Stimulated activated CD4-positive, alpha-beta T cell treated with anti-CD3 and anti-CD28 coated beads, Interleukin-2, amount 100 ng/mL, for 24 hours (primary cell): ENCODE results near the gene RAD51B.

ENCODE experiments used
- DNase-seq, 2 donors: peaks; one replicate each; pipeline ENCODE4 v3.0.0-alpha.2; 2020

RAD51B gene

DNA sequence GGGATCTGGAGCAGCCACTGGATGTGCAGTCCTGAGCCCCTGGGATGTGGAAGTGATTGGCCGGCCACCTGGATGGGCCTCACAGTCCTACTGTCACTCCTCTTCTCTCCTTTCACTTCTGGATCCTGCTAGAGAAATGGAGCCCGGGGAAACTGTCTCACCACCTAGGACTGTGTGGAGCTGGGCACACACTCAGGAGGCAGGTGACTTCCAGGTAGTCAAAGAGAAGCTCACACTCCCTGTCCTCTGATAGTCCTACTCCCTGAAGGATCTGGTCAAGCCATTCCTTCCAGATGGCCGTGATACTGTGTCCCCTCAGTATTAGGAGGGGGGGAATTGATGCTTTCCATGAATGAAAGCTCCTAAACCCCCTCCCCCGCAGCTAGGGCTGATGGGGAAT, 772.2 kb downstream of the RAD51B start:
- DNase-seq: no peak

DNA sequence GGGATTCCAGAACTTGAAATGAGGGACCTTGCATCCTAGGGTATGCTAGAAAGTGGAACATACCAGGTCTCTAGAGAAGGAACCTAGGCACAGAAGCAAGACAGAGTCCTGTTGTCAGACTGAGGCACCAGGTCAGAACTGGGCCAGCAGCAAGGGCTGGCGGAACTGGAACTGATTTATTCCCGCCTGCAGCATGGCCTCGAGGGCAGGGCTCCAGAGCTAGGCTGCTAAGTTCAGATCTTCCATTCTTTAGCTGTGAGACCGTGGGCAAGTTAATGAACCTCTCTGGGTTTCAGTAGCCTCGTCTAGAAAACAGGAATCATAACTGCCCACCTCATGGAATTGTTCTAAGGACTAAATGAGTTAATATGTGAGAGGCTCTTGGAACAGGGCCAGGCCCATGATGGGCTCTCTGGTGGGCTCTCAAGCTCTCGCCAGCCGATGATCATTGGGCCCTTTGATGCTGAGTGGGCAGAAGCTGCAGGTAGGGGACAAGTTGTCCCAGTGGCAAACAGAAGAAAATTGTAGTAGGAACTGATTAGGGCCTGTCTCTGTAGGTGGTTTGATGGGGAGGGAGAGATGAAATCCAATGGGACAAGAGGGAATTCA, 773.5 kb downstream of the RAD51B start:
- no peak for DNase-seq

DNA sequence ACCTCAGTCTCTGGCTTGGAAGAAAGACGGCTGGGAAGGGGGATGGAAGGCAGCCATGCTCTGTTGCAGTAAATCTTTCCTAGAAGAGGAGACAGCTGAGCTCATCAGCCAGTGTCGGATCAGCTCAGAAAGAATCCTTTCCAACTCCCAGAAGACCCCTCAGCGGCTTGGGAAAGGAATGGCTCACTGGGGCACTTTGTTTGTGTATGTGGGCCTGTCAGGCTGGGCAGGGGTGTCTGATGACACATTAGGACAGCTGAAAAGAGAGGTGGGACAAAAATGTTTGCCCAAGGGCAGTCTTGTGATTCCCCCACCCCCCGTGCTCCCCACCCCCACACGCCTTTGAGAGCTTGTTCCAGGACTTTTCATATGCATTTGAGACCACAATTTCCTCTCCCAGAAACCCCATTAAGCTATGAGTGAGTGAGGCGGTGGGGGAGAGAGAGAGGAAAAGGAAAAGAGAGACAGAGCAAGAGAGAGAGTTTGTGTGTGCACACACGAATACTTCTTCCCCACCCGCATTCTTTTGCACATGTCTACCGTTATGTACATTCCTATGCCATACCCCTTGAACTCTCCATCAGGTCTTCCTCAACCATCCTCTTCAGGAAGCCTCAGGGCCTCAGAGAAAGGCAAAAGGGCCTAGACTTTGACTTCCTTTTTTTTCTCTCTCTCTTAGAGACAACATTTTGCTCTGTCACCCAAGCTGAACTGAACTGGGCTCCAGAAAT, 774.4 kb downstream of the RAD51B start:
- DNase-seq: no peak

DNA sequence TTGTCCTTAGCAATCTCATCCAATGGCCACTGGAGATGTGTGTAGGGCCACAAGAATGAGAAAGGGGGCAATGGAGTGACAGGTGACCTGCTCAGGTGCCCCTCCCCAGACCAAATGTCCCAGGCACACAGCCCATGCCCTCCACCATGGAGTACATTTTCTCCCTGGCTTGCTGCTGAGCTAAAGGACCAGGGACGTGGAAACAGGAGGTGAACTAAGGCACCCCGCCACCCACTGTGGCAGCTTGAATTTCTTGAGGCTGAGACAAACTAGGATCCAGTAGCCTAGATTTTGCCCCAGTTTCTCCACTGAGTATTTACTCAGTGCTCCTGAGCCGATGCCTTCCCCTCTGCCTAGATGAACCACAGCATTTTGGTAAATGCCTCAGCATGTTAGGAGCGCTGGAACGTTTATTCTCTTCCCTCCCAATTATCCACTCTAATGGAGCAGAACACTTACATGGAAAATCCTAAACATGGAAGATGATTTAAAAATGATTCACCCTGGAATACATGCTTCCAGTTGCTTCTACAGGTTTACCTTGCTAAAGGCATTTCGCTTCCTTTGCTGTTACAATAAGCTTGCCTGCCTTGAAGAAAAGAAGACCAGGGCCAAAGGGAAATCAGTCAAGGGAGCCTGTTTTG, 775.3 kb downstream of the RAD51B start:
- no peak for DNase-seq

DNA sequence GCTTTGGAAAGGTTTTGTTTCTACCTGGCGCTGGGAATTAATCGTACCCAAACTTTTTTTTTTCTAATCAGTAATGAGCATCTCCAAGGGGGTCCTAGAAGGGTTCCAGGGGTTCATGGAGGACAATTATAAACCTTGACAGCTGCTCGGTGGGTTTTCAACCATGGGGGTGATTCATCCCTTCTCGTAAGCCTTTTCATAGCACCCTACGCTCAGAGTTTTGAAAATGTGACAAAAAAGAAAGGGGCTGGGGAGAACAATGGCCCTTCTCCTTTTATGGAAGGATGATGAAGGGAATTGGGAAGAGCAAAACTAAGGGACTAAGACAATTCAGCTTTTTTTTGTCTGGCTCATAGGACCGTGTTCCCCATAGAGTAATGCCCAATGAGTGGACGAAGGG, 776.6 kb downstream of the RAD51B start:
- DNase-seq: no peak

DNA sequence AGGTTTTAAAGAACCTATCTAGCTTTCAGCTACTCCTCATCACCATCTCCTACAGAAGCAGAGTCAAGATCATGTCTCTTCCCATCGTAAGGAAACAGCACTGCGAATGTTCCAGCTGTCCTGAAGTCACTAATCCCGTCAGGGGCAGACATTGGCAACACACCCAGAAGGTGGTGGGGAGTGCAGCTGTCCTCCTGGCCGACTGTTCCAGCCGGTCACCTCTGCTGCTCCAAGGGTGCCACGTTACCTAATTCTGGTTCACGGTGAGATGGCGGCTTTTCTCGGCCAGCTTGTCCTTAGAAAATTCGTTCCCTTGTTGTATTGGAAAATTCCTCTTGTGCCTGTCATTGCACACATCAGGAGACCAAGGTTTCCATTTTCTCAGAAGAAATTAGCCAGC, 777.1 kb downstream of the RAD51B start:
- DNase-seq: no peak

DNA sequence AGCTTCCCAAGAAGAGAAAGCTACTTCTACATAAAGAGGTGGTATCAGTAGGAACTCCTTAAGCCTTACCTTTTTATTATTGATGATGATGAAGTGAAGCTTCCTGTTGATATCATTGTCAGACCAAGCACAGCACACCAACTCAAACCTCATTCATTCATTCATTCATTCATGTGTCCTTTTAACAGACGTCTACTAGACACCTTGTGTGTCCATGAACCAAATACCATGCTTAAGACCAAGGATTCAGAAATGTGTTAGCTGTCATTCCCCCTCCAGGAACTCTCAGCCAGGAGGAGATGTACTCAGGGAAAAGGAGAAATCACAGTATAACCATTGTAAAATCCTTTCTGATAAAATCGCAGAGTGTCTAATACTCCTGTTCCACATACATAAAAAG, 778.5 kb downstream of the RAD51B start:
- no peak for DNase-seq

DNA sequence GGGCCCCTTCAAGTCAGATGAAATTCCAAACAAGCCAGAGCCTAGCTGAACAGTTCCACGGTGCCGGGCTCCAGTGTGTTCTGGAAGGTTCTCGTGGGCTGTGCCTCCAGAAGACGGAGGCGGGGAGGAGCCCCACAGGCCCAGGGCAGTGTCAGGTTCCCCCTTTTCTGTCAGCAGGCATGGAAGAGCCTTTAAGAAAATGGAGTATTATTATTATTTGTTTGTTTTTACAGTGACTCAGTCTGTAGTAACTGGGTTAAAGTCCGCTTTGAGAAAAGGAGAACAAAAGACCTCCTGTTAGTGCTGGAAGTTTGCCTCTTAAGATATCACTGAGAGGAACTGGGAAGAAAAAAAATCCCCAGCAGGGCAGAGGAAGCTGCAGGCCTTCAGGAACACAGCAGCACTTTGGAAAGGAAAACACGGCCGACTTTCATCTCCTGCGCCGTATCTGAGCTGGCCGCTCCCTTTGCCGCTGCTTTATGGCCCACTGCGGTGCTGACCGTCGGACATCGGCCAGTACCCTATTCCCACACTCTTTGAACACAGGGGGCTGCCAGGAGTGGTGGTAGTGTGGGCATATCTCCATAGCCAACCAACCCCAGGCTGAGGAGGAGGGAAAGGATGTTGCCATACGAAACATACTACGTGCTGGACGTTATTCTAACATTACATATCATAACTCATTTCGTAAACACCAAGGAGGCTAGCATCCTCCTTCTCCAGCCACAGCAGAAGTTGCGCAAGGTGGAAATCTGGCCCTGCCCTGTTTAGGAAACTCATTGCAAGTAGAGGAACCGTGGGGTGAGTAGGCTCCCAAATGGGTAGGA, 779.3 kb downstream of the RAD51B start:
- no peak for DNase-seq

DNA sequence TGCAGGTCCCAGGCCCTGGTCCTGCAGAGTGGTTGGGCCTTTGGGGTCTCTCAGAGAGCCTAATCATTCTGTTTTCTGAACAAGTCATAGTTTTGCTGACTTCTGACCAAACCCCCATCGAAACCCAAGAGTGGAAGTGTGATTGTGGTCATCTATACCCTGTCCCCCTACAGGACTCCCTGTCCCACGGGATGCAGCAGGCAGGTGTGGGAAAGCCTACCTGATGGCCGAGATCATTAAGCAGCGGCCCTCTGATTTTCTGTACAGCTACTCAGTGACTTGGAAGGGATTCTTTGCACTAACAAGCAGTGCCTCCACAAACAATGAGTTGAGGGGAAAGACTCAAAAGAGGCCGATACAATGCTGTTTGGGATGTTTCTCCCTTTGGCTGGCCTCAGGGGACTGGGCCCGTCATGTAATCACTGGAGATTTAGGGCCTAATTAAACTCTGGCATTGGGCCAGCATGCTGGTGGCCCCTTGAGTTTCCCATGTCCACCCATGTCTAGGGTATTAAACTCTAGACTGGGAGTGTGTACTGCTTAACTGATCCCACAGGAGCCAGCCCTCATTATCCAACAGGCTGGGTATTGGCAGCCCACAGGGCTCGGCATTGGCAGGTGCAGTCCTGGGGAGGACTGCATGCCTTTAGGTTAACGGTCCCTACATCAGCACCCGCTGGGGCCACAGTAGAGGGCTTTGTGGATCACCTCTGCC, 780.5 kb downstream of the RAD51B start:
- DNase-seq: no peak

DNA sequence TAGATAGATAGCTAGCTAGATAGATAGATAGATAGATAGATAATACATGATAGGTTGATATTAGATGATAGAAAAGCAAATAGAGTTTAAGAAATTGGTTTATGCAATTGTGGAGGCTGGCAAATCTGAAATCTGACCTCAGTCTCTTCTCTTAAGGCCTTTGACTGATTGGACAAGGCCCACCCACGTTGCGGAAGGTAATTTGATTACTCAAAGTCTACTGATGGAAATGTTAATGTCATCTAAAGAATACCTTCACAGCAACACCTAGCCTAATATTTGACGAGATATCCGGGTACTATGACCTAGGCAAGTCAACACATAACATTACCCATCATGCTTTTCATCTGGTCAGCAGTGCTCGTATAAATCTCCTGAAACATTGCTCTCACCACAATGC, 782.9 kb downstream of the RAD51B start:
- no peak for DNase-seq

DNA sequence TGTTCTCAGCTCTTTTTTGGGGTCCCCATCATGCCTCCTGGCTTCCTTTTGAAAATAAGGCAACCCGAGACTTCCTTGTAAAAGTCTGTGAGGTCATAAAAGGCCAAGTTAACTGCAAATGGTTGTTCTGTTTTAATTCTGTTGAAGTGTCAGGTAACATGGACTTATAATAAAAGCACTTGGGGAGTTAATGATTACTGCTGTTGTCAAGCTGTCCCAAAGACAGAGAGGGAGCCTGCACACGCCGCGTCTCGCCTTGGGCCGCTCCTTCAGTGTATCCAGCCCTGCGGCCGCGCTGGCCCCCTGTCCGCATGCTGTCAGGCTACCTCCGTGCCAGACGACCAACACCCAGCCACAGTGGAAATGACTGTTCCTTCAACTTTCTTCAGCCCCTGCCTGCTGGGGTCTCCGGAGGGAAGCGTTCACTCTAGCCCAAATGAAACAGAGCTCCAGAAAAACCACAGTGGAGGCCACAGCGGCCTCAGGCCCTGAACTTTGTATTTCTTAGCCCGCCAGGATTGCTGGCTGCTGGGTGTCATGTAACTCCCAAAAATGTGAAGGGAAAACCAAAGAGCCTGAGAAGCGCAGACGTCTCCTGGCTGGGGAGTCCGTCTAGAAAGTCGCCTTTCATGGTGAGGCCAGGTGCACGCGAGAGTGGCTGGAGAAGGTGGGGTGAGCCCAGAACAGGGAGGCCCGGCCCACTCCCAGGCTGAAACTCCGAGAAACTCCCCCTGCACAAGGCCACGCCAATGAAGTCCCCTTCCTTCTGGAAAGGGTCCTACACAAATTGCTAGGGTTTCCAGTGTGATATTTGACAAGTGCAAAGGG, 784.2 kb downstream of the RAD51B start:
- no peak for DNase-seq

DNA sequence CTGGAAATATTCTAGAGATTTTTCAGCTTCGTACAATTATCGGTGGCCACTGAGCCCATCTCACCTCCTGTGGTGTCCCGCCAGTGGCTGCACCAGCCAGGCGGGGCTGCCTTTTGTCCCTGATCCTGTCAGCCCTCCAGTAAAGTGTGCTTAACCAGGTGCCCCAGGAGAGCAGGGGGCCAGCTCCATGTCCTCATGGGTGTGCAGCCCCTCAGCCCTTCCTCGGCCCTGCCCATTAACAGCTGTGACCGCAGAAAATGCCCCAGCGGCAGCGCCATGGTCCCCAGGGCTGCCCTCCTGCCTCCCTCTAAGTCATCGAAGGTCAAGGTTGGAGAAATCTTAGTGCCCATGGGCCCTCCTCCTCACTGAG, 784.8 kb downstream of the RAD51B start:
- no peak for DNase-seq

DNA sequence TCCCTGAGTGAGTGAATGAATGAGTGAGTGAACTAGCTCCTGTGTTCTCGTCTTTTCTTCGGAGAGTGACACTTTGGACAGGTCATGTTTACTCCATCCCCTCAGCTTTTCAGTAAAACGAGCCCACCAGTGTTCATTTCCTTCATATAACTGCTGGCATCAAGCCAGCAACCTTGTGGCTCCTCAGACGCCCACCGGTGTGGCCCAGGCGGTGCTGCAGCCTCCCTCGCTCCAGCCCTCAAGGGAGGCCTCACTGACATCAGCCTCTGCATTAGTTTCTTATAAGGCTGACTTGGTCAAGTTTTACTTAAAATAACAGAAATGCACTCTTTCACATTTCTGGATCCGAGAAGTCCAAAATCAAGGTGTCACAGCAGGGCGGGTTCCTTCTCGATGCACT, 785.2 kb downstream of the RAD51B start:
- DNase-seq: no peak

DNA sequence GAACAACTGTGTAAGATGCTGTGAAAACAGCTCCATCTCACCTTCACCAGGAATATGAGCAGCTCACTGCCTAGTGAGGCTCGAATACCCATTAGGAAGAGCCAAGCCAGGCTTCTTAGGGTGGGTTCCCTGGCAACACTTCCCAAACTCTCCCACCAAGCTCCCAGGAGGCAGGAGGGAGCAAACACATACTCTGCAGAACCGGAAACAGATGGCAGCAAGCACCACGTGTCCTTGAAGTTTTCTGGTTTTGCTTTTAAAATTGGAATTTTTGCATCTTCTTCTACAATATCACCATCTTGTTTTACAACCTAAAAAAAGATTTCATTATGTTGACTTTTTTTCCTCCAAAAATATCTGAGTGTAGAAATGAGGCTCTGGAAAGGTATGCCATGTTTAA, 786.6 kb downstream of the RAD51B start:
- no peak for DNase-seq

DNA sequence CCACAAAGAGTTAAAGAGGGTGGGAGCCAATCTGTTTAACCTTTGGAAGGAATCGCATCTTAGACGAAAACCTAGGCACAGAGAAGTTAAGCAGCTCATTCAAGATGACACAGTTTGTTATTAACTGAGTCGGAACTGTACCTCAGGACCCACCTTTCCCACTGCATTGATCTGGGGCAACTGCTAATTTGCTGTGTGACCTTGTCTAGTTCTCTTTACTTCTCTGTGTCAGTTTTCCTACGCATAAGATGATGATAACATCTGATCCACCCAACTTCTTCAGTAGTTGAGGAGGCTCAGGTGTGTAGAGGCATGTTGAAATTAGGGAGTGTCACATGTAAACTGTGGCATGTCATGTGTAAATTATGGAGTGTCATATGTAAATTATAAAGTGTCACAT, 787.1 kb downstream of the RAD51B start:
- no peak for DNase-seq

DNA sequence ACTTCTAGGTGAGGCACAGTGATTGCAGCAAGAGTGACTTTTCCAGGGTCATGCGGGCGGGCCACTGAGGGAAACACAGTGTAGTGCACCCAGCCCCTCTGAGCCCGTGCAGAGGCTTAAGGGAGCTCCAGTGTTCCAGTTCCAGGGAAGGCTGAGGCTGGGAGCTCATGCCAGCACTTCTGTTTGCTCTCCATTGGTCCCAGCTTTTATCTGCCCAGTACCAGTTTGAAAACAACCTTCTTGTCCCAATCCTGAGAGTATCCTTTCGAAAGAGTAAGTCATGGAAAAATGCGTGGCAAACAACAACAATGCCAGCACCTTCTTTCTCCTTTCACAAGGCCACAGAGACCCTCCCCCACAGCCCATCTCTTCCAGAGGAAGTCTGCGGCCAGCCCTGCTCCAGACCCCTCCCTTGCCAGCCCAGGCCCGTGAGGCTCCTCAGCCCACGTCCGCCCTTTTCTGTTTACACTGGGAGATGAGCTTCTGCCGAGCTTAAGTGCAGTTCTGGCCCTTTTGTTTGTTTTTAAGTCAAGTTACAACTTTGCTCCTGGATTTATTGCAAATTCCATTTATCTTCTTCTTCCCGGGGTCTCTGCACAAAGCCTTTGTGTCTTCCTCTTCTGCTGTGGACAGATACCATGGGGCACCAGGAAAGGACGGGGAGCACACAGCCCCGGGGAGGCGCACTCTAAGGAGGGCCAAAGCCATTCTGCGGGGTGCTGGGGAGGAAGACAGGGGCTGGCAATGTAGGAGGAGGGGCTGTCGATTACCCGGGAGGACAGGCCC, 787.7 kb downstream of the RAD51B start:
- no peak for DNase-seq

DNA sequence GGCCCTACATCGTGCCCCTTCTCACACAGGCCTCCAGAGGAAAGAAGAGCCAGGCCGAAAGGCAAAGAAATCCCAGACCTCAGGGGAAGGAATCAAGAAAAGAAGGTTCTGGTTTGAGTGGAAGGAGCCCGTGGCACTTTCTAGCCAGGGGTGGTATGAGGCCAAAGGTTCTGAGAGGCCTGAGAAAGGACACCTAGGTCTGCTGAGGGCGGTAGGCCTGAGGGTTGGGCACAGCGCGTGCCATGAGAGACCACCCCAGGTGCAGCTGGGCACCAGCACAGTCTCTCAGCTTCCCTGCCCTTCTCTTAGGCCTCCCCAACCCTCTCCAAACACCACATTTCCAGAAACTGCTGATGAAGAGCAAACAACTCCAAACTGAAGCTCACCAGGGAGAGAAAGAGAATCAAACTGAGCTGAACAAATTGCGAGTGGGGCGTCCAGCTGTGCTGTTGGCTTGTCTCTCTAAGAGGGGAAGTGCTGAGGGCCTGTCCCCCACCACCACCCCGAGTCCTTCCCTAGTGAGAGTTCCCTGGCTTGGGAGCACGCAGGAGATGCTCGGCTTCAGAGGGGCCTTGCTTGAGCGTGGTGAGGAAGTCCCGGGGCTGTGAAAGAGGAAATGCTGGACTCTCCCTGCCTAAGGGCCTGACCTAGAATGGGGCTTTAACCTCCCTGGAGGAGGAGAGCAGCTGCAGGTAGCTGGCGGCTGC, 788.4 kb downstream of the RAD51B start:
- DNase-seq: no peak

DNA sequence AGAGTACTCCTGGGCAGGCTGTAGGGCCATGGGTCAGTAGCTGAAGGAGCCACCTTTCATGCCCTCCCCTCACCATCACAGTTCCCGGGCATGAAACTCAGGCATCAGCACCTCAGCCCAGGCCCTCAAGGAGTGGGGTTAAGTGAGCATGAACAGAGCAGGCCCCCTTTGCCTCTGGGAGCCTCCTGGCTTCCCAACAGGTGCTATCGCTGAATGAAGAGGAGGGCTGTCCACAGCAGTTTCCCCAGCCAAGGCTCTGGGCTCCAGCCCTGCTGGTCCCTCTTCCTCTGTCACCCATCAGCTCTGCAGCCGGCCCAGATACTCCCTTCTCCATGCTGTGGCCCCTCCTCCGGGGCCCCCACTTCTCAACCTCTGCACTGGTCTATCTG, 789.0 kb downstream of the RAD51B start:
- no peak for DNase-seq

DNA sequence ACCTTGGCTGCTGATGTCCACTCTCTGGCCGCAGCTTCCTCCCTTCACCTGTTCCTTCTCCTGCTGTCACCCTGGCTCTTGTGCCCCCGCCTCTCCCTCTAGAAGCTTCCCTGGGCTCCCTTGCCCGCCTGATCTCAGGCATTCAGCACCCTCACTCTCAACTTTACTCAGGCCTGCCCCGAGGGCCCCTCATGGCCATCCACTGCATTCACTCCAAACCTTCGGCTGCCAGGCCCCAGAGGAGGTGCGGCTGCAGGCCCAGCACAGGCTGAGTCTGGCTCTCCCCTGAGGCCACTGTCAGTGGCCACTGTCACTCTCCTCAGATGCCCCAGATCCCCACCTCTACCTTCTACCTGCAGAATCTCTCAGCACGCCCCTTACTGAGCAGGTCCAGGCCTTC, 789.4 kb downstream of the RAD51B start:
- DNase-seq: no peak

DNA sequence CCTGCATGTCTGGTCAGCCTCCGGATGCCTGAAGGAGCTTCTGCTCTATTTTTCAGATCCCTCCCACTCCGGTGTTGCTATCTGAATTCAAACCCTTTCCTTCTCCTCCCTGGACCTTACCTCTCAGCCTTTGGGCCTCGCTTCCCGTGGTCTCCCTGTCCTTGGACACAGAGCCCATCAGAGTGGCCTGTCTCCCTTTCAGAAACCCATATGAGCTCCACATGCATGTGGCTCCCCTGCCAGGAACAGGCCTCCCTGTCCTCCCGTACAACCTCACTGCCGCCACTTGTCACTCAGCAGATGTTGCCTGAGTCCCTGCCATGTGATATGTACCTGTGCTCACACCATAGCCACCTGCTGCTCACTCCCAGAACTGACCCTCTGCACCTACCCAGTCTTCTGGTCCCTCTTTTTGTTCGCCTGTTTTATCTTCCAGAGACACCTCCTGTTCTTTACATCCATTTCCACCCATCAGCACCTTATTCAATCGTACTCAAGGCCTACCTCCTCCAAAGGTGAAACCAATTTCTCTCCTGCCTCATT, 790.7 kb downstream of the RAD51B start:
- DNase-seq: no peak
